Measurements from ENCODE around the gene SPDL1.

DNA sequence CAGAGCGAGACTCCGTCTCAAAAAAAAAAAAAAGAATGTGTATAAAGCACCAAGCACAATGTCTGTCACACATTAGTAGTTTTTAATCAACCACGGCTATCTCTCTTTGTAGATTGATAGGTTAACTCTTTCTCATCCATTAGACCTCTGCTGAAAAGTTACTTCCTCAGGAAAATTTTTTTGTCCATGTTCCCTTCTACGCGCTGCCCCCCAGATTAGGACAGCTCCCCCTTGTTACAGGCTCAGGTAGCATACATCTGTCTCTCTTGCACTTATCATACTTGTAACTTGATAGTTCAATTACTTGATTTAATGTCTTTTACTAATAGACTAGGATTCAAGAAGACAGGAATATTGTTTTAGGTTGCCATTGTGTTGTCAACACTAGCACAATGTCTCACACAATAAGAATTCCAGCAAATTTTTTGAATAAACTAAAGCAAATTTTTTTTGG, 1.5 kb downstream of the SPDL1 start:
- TF ChIP-seq CTCF (IDR thresholded peaks at IDR 0.05; ENCODE audit: insufficient read depth, low read length): no peak
- no peak for TF ChIP-seq POLR2AphosphoS5 (IDR thresholded peaks at IDR 0.05; ENCODE audit: low read depth)
